Measurements from ENCODE around the gene NEAT1.
"Not testable (repeated sequence)": the region's sequence is repeated elsewhere in the genome, so short reads cannot be mapped to it uniquely, and the experiment has no call there.

Gene NEAT1

GRCh38 chr11:65448418-65449105 is 26.0 kb downstream of the NEAT1 start:
- no peak overlapping the region for H3K4me3 ChIP-seq (ENCODE audit: low read depth, low read length)

- H3K4me3 ChIP-seq (ENCODE audit: low read depth, low read length): not testable (repeated sequence)
These were observed 28.7 kb downstream of the NEAT1 start for GRCh38 chr11:65451301-65451700.

GRCh38 chr11:65452259-65452658 is 29.7 kb downstream of the NEAT1 start:
- not testable (repeated sequence) for H3K4me3 ChIP-seq (ENCODE audit: low read depth, low read length)

DNA sequence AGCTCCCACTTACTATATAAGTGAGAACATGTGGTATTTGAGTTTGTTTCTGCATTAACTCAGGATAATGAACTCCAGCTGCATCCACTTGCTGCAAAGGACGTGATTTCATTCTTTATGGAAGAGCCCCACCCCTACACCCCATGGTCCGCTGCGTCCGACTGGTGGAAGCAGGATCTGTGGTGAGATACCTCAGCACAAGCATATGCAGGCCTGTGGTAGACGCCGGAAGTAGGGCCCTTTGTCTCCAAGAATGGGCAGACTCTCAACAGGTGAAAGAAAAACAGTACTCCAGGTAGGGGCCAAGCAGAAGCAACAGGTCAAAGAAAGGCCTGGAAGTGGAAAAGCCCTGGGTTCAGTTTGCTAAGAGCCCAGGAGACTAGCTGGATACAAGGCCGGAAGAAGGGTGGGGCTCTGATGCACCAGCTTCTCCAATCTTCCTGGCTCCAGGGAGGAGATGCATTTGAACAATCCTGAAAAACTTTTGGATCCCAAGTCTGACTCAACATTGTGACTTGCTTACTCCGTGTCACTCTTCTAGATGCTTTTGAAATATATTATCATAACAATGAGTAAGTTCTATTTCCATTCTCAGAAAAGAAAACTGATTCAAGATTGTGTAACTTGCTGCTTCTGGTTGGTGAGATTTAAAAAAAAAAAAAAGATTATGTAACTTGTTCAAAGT is 30.4 kb downstream of the NEAT1 start:
- H3K4me3 ChIP-seq (ENCODE audit: low read depth, low read length): no peak overlapping the region

DNA sequence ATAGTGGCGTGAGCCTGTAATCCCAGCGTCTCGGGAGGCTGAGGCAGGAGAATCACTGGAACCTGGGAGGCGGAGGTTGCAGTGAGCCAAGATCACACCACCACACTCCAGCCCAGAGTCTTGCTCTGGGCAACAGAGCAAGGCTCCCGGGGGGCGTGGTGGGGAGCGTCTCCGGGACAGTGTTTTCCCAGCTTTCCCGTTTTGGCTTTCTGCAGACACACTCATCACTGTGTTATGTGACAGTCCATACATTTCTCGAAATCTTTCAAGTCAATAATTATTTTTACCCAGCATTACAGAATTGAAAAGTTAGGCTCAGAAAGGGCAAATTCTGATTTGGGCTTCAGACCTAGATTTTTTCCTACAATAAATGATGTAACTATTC is 31.7 kb downstream of the NEAT1 start:
- H3K4me3 ChIP-seq (ENCODE audit: low read depth, low read length): no peak overlapping the region

DNA sequence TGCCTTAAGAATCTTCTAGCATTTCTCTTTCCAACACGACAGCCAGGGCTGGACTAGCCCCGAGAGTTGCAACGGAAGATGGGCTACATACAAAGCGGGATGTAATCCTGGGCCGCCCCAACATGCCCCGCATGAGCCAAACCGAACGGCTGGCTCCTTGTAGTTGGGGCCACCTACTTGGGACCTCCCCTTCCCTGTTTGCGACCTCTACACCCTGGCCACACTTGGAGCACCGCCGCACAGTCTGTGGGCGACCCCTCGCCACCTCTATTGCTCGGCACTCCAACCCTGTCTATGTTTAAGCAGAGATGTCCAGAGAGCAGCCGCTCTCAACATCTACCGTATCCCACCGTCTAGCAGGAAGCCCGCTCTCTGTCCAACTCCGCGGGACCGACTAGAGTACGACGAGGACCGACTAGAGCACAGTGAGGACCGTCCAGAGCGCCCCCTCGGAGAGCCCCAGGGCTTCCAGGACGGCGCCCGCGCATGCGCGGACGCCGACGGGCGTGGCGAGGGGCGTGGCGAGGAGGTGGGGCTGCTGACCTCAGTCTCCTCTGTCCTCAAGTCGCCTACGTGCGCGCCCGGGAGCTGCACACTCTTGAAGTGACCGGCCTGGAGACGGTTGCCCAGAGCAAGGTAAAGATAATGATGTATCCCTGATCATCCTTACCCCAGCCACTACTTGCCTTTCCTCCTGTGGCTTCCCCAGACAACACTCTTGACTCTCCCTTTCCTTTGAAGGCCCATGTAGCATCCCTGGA is 32.3 kb downstream of the NEAT1 start:
- H3K4me3 ChIP-seq (ENCODE audit: low read depth, low read length): no peak overlapping the region

- H3K4me3 ChIP-seq (ENCODE audit: low read depth, low read length): no peak overlapping the region
These were observed 33.8 kb downstream of the NEAT1 start for GRCh38 chr11:65456418-65456817.

DNA sequence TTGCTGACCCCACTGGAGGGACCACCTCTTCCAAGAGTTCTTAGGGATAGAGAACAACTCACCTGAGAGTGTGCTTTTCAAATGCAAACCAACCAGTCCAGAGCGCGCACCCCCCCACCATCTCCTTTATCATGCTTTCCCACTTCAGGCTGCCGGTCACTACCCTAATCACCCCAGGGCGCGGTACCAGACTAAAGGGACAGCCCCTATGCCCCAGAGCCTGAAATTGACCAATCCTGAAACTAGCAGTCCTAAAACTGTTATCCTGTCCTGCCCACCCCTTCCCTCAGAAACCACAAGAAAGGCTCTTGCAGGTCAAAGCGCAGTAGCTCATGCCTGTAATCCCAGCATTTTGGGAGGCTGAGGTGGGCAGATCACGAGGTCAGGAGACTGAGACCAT is 37.0 kb downstream of the NEAT1 start:
- no peak overlapping the region for H3K4me3 ChIP-seq (ENCODE audit: low read depth, low read length)

GRCh38 chr11:65465471-65465870 is 42.9 kb downstream of the NEAT1 start:
- not testable (repeated sequence) for H3K4me3 ChIP-seq (ENCODE audit: low read depth, low read length)

- H3K4me3 ChIP-seq (ENCODE audit: low read depth, low read length): not testable (repeated sequence)
These were observed 44.7 kb downstream of the NEAT1 start for GRCh38 chr11:65467306-65467705.

- H3K4me3 ChIP-seq (ENCODE audit: low read depth, low read length): no peak overlapping the region
These were observed 46.3 kb downstream of the NEAT1 start for GRCh38 chr11:65468874-65469333.

GRCh38 chr11:65470433-65471049 is 47.9 kb downstream of the NEAT1 start:
- no peak overlapping the region for H3K4me3 ChIP-seq (ENCODE audit: low read depth, low read length)

DNA sequence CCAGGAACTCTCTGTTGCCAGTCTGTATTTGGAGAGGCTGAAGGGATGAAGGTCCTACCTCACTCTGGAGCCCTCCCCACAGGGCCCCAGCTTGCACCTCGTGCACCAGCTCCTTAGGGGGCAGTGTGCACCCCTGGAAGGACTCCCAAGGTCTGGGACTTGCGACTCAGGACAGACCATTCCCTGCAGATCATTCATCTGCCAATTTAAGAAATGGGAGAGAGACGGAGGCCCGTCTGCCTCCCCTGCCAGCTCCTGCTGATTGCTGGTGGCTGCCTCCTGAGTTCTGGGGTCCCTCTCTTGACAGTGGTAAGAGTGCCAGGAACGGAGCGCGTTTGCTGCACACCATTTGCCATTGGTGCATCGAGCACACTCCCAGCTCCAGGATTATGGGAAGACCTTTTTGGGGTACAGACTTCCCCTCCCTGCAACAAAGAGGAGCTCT is 48.9 kb downstream of the NEAT1 start:
- H3K4me3 ChIP-seq (ENCODE audit: low read depth, low read length): no peak overlapping the region

- not testable (repeated sequence) for H3K4me3 ChIP-seq (ENCODE audit: low read depth, low read length)
These were observed 50.1 kb downstream of the NEAT1 start for GRCh38 chr11:65472588-65473277.

DNA sequence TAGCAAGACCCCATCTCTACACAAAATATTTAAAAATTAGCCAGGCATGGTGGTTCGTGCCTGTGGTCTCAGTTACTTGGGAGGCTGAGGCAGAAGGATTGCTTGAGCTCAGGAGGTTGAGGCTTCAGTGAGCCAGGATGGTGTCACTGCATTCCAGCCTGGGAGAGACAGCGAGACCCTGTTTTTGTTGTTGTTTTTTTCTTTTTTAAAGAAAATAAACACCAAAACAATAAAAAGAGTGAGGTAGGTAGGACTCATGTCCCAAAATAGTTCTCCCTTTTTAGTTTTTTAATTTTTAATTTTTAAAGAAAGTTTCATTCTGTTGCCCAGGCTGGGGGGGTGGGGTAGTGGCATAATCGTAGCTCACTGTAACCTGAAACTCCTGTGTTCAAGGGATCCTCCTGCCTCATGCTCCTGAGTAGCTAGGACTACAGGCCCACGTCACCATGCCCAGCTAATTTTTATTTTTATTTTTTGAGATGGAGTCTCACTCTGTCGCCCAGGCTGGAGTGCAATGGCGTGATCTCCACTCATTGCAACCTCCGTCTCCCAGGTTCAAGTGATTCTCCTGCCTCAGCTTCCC is 50.8 kb downstream of the NEAT1 start:
- no peak overlapping the region for H3K4me3 ChIP-seq (ENCODE audit: low read depth, low read length)

DNA sequence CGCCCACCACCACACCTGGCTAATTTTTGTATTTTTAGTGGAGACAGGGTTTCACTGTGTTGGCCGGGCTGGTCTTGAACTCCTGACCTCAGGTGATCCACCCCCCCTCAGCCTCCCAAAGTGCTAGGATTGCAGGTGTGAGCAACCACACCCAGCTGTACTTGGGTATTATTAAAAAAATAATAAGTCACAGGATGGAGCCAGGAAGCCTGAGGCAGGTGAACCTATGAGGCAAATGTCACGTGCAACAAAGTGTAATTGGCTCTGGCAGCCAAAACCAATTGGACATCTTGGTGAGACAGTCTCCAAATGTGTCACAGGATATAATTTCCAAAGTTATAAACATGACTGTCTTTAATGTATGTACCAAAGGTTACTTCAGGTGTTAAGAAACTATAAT is 52.3 kb downstream of the NEAT1 start:
- no peak overlapping the region for H3K4me3 ChIP-seq (ENCODE audit: low read depth, low read length)

GRCh38 chr11:65476632-65477148 is 54.1 kb downstream of the NEAT1 start:
- peak overlapping the region; percentile 74 for H3K4me3 ChIP-seq (ENCODE audit: low read depth, low read length)

- H3K4me3 ChIP-seq (ENCODE audit: low read depth, low read length): peak overlapping the region; percentile 74
These were observed 54.8 kb downstream of the NEAT1 start for GRCh38 chr11:65477149-65477965.

Data from iPS-11a (cell line).